ENCODE results near the gene BSG.

Gene BSG

GRCh38 chr19:588093-588740, 15.8 kb downstream of the BSG start (continued):
- peak; percentile 61 for TF ChIP-seq WT1 (tag by site-specific recombination; IDR thresholded peaks at IDR 0.05)
- 0 out of 2 replicates have a peak, but pooled peaks have one; percentile 31 for TF ChIP-seq ZBTB48 (tag by site-specific recombination; IDR thresholded peaks at IDR 0.05)
- TF ChIP-seq ZNF658 (tag by site-specific recombination; IDR thresholded peaks at IDR 0.05) = no peak
- TF ChIP-seq ZSCAN4 (tag by site-specific recombination; IDR thresholded peaks at IDR 0.05) = no peak
- TF ChIP-seq, protein P1, sequence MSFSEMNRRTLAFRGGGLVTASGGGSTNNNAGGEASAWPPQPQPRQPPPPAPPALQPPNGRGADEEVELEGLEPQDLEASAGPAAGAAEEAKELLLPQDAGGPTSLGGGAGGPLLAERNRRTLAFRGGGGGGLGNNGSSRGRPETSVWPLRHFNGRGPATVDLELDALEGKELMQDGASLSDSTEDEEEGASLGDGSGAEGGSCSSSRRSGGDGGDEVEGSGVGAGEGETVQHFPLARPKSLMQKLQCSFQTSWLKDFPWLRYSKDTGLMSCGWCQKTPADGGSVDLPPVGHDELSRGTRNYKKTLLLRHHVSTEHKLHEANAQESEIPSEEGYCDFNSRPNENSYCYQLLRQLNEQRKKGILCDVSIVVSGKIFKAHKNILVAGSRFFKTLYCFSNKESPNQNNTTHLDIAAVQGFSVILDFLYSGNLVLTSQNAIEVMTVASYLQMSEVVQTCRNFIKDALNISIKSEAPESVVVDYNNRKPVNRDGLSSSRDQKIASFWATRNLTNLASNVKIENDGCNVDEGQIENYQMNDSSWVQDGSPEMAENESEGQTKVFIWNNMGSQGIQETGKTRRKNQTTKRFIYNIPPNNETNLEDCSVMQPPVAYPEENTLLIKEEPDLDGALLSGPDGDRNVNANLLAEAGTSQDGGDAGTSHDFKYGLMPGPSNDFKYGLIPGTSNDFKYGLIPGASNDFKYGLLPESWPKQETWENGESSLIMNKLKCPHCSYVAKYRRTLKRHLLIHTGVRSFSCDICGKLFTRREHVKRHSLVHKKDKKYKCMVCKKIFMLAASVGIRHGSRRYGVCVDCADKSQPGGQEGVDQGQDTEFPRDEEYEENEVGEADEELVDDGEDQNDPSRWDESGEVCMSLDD (tag by site-specific recombination; IDR thresholded peaks at IDR 0.05) = peak; percentile 84
- TF ChIP-seq TSHZ1 (tag by site-specific recombination; IDR thresholded peaks at IDR 0.05; ENCODE audit: borderline replicate concordance) = no peak
- TF ChIP-seq, protein P2, sequence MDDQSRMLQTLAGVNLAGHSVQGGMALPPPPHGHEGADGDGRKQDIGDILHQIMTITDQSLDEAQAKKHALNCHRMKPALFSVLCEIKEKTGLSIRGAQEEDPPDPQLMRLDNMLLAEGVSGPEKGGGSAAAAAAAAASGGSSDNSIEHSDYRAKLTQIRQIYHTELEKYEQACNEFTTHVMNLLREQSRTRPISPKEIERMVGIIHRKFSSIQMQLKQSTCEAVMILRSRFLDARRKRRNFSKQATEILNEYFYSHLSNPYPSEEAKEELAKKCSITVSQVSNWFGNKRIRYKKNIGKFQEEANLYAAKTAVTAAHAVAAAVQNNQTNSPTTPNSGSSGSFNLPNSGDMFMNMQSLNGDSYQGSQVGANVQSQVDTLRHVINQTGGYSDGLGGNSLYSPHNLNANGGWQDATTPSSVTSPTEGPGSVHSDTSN (CRISPR knock-in tag; IDR thresholded peaks at IDR 0.05) = 0 out of 2 replicates have a peak, but pooled peaks have one; percentile 14
- TF ChIP-seq SP7 (tag by site-specific recombination; IDR thresholded peaks at IDR 0.05) = peak; percentile 82
- TF ChIP-seq, protein P3, sequence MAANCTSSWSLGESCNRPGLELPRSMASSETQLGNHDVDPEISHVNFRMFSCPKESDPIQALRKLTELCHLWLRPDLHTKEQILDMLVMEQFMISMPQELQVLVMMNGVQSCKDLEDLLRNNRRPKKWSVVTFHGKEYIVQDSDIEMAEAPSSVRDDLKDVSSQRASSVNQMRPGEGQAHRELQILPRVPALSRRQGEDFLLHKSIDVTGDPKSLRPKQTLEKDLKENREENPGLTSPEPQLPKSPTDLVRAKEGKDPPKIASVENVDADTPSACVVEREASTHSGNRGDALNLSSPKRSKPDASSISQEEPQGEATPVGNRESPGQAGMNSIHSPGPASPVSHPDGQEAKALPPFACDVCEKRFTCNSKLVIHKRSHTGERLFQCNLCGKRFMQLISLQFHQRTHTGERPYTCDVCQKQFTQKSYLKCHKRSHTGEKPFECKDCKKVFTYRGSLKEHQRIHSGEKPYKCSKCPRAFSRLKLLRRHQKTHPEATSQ (tag by site-specific recombination; IDR thresholded peaks at IDR 0.05) = no peak
- no peak for TF ChIP-seq ZSCAN16 (tag by site-specific recombination; IDR thresholded peaks at IDR 0.05)
- TF ChIP-seq KLF9 (tag by site-specific recombination; IDR thresholded peaks at IDR 0.05; ENCODE audit: low read depth) = peak; percentile 56
- peak; percentile 61; the same call in 1 of the 2 replicates for TF ChIP-seq ZNF600 (tag by site-specific recombination; IDR thresholded peaks at IDR 0.05)
- peak; percentile 71; the same call in 1 of the 2 replicates for TF ChIP-seq GLIS2 (tag by site-specific recombination; IDR thresholded peaks at IDR 0.05)
- peak; percentile 94 for TF ChIP-seq PATZ1 (tag by site-specific recombination; IDR thresholded peaks at IDR 0.05)
- TF ChIP-seq ZNF121 (tag by site-specific recombination; IDR thresholded peaks at IDR 0.05) = no peak
- TF ChIP-seq ZNF544 (tag by site-specific recombination; IDR thresholded peaks at IDR 0.05) = no peak
- peak; percentile 81 for TF ChIP-seq ZEB2 (tag by site-specific recombination; IDR thresholded peaks at IDR 0.05)
- no peak for TF ChIP-seq ZNF626 (tag by site-specific recombination; IDR thresholded peaks at IDR 0.05)
- peak; percentile 65 for TF ChIP-seq ZBTB26 (tag by site-specific recombination; optimal IDR thresholded peaks at IDR 0.05)
- no peak for TF ChIP-seq ZNF785 (tag by site-specific recombination; IDR thresholded peaks at IDR 0.05)
- peak; percentile 48; the same call in 1 of the 2 replicates for TF ChIP-seq ZNF777 (tag by site-specific recombination; IDR thresholded peaks at IDR 0.05; ENCODE audit: borderline replicate concordance)
- peak; percentile 98 for TF ChIP-seq HIC1 (tag by site-specific recombination; IDR thresholded peaks at IDR 0.05)
- peak; percentile 81 for TF ChIP-seq IKZF3 (tag by site-specific recombination; IDR thresholded peaks at IDR 0.05)
